Adipocyte (in vitro differentiated cells): ENCODE data around the gene SELENBP1.

Experiments
- DNase-seq: peaks from one replicate; pipeline ENCODE4 v3.0.0-alpha.2; 2015; ENCODE audit warnings: low read depth
- H3K27me3 ChIP-seq: replicated peaks from 2 replicates; pipeline ENCODE4 v1.7.0; 2013; ENCODE audit warnings: mild to moderate bottlenecking, low read length, moderate library complexity; ENCODE audit not compliant: control insufficient read depth, insufficient read depth
- H3K36me3 ChIP-seq: 2 replicates; pipeline ENCODE4 v1.7.0; 2013; ENCODE audit warnings: low read length, mild to moderate bottlenecking, moderate library complexity; ENCODE audit not compliant: control insufficient read depth, insufficient read depth, severe bottlenecking
- H3K4me1 ChIP-seq: 2 replicates; pipeline ENCODE4 v1.7.0; 2013; ENCODE audit warnings: mild to moderate bottlenecking, low read length, moderate library complexity; ENCODE audit not compliant: control insufficient read depth, insufficient read depth
- H3K4me3 ChIP-seq: 2 replicates; pipeline ENCODE4 v1.7.0; 2013; ENCODE audit warnings: mild to moderate bottlenecking, low read length, moderate library complexity
- H3K9ac ChIP-seq: 2 replicates; pipeline ENCODE4 v1.7.0; 2013; ENCODE audit warnings: mild to moderate bottlenecking, low read length, moderate library complexity
- H3K9me3 ChIP-seq: 2 replicates; pipeline ENCODE4 v1.7.0; 2013; ENCODE audit warnings: mild to moderate bottlenecking, low read length, moderate library complexity; ENCODE audit not compliant: control insufficient read depth

The SELENBP1 gene

GRCh38 chr1:151315565-151316235, 56.8 kb downstream of the SELENBP1 start:
- peaks cover 59% of the 10 kb centered on the region for H3K4me1 ChIP-seq
- H3K9me3 ChIP-seq = no peaks in the 10 kb centered on the region
- DNase-seq = no peak
- H3K36me3 ChIP-seq = peaks cover 59% of the 10 kb centered on the region
- H3K4me3 ChIP-seq = no peak overlapping the region
- no peak overlapping the region for H3K9ac ChIP-seq
- no peaks in the 10 kb centered on the region for H3K27me3 ChIP-seq
